Measurements from ENCODE around the gene SPIN2B. TPM values are rescaled to one million over a fixed set of nuclear protein-coding genes. Genes with fewer than 3 reads are reported as not detected.
"Not testable (repeated sequence)": the region's sequence is repeated elsewhere in the genome, so short reads cannot be mapped to it uniquely, and the experiment has no call there.

SPIN2B gene
- total and polyA plus RNA-seq, 2 experiments from 2014 or later: 9.1 to 13.7 TPM

DNA sequence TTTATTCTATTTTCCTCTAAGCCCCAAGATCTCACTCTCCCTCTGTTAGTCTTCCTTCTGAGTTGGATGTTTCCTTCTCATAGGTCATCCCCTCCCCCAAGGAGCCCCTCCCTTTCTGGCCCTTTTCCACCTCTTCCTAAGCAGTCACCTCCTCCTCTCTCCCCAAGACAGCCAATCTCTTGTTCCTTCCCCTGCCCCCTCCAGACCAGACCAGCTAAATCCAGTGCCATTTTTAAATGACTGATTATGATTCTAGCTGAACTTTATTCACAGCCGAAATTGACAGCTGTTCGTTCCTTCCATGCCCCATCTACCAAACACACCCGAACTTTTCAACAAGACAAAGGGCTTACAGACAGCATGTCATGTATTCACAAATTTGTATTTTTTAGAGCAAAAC lies 13.9 kb upstream of the SPIN2B start:
- Histone ChIP-seq H4K20me1 (ENCODE audit: insufficient read depth, poor library complexity, severe bottlenecking) (no peaks in the 10 kb centered on the region), H2AFZ (no peak overlapping the region), H3K79me2 (no peaks in the 10 kb centered on the region), H3K4me2 (no peak overlapping the region), H3K27ac (no peak overlapping the region), H3K9me3 (ENCODE audit: low read depth) (no peaks in the 10 kb centered on the region), H3K27me3 (no peaks in the 10 kb centered on the region), H3K4me1 (ENCODE audit: insufficient read depth) (no peaks in the 10 kb centered on the region), H3K9me2 (replicated peaks; ENCODE audit: insufficient read depth) (no peaks in the 10 kb centered on the region), H3K4me3 (no peak overlapping the region), H3K36me3 (replicated peaks; ENCODE audit: insufficient read depth, low read depth) (no peaks in the 10 kb centered on the region)
- TF ChIP-seq EZH2phosphoT487 (IDR thresholded peaks at IDR 0.05; ENCODE audit: low read depth, severe bottlenecking, unreplicated experiment) (no peak), EZH2 (IDR thresholded peaks at IDR 0.05; ENCODE audit: borderline replicate concordance) (no peak)
- TF ChIP-seq, protein P1, sequence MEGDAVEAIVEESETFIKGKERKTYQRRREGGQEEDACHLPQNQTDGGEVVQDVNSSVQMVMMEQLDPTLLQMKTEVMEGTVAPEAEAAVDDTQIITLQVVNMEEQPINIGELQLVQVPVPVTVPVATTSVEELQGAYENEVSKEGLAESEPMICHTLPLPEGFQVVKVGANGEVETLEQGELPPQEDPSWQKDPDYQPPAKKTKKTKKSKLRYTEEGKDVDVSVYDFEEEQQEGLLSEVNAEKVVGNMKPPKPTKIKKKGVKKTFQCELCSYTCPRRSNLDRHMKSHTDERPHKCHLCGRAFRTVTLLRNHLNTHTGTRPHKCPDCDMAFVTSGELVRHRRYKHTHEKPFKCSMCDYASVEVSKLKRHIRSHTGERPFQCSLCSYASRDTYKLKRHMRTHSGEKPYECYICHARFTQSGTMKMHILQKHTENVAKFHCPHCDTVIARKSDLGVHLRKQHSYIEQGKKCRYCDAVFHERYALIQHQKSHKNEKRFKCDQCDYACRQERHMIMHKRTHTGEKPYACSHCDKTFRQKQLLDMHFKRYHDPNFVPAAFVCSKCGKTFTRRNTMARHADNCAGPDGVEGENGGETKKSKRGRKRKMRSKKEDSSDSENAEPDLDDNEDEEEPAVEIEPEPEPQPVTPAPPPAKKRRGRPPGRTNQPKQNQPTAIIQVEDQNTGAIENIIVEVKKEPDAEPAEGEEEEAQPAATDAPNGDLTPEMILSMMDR (IDR thresholded peaks at IDR 0.05; ENCODE audit: poor library complexity): no peak
- no peak for DNase-seq (ENCODE audit: low spot score)
- 85% methylated on average over 3 of the region's 3 CpGs for WGBS (ENCODE audit: low lambda C conversion rate, missing lambda C conversion rate)

DNA sequence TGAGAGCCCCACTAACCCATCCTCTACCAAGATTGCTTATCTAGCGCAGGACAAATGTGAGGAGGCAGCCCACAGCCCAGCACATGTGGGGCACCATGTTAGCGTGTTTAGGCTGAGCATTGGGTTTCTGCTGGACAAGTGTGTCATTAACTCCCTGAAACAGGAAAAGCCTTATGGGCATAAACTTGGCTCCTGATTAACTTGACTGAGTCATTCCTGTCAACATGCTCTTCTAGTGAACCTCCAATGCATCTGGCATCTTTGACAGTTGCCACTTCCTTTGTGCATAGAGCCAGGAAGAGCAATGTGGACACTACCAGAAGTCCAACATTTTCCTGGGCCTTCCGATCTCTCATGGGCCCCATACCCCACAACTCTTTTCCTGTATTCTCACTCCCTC lies 13.4 kb upstream of the SPIN2B start:
- H3K4me2 ChIP-seq: no peak overlapping the region
- no peak overlapping the region for H2AFZ ChIP-seq
- no peaks in the 10 kb centered on the region for H3K9me2 ChIP-seq (replicated peaks; ENCODE audit: insufficient read depth)

DNA sequence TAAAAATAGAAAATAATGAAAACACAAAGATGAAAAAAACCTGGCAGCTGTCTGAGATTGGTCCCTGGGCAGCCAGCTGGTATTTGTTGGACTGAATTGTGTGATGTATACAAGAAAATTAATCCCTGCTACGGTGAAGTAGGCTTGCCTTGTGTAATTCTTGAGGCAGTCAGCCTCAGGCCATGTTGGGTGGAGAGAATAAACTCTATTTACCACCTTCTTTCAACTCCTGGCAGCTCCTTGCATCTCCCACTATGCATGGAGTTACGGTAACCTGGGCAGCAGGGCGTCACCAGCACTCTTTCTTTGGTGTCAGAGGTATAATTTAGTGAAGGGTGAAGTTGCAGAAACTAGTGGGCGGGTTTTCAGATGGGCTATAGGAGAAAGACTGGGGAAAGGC lies 12.4 kb upstream of the SPIN2B start:
- no peak overlapping the region for H3K4me2 ChIP-seq
- no peaks in the 10 kb centered on the region for H3K36me3 ChIP-seq (replicated peaks; ENCODE audit: insufficient read depth, low read depth)
- H3K27ac ChIP-seq: no peak overlapping the region
- no peaks in the 10 kb centered on the region for H3K27me3 ChIP-seq
- DNase-seq (ENCODE audit: low spot score): no peak
- 68% methylated on average over 4 of the region's 4 CpGs for WGBS (ENCODE audit: low lambda C conversion rate, missing lambda C conversion rate)
- H4K20me1 ChIP-seq (ENCODE audit: insufficient read depth, poor library complexity, severe bottlenecking): no peaks in the 10 kb centered on the region
- H3K79me2 ChIP-seq: no peaks in the 10 kb centered on the region
- no peaks in the 10 kb centered on the region for H3K9me2 ChIP-seq (replicated peaks; ENCODE audit: insufficient read depth)
- no peak overlapping the region for H2AFZ ChIP-seq
- TF ChIP-seq, protein P1 (IDR thresholded peaks at IDR 0.05; ENCODE audit: poor library complexity): no peak
- TF ChIP-seq EZH2phosphoT487 (IDR thresholded peaks at IDR 0.05; ENCODE audit: low read depth, severe bottlenecking, unreplicated experiment): no peak
- no peak for TF ChIP-seq EZH2 (IDR thresholded peaks at IDR 0.05; ENCODE audit: borderline replicate concordance)
- no peak overlapping the region for H3K4me3 ChIP-seq
- no peaks in the 10 kb centered on the region for H3K9me3 ChIP-seq (ENCODE audit: low read depth)
- H3K4me1 ChIP-seq (ENCODE audit: insufficient read depth): no peaks in the 10 kb centered on the region

More for the DNA sequence above, 13.4 kb upstream of the SPIN2B start:
- Histone ChIP-seq H3K36me3 (replicated peaks; ENCODE audit: insufficient read depth, low read depth) (no peaks in the 10 kb centered on the region), H3K4me1 (ENCODE audit: insufficient read depth) (no peaks in the 10 kb centered on the region), H3K27ac (no peak overlapping the region), H3K79me2 (no peaks in the 10 kb centered on the region), H3K4me3 (no peak overlapping the region), H3K27me3 (no peaks in the 10 kb centered on the region), H4K20me1 (ENCODE audit: insufficient read depth, poor library complexity, severe bottlenecking) (no peaks in the 10 kb centered on the region), H3K9me3 (ENCODE audit: low read depth) (no peaks in the 10 kb centered on the region)
- WGBS (ENCODE audit: low lambda C conversion rate, missing lambda C conversion rate): 85% methylated on average over 3 of the region's 3 CpGs
- TF ChIP-seq, protein P1 (IDR thresholded peaks at IDR 0.05; ENCODE audit: poor library complexity): no peak
- no peak for TF ChIP-seq EZH2phosphoT487 (IDR thresholded peaks at IDR 0.05; ENCODE audit: low read depth, severe bottlenecking, unreplicated experiment)
- no peak for TF ChIP-seq EZH2 (IDR thresholded peaks at IDR 0.05; ENCODE audit: borderline replicate concordance)
- no peak for DNase-seq (ENCODE audit: low spot score)

DNA sequence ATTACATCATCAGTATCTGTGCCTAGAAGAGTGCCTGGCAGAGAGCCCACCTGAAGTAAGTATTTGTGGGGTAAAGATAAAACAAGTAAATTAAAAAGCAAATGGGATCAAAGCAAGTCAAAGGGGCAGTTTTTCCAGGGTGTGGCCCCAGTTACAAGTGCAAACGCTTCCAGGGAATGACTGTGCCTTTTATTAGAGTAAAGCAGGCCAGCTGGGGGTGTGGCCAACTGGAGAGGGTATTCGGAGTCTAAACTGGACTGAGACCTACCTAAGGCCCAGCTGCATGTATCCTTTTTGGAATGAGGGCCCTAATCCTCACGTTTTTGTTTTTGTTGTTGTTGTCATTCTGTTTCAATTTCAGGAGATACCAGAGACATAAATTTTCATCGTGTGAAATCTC lies 11.9 kb upstream of the SPIN2B start:
- not testable (repeated sequence) for H3K36me3 ChIP-seq (replicated peaks; ENCODE audit: insufficient read depth, low read depth); H2AFZ ChIP-seq; H4K20me1 ChIP-seq (ENCODE audit: insufficient read depth, poor library complexity, severe bottlenecking); H3K27ac ChIP-seq; H3K4me2 ChIP-seq; H3K4me3 ChIP-seq; H3K27me3 ChIP-seq; H3K4me1 ChIP-seq (ENCODE audit: insufficient read depth); H3K9me3 ChIP-seq (ENCODE audit: low read depth); H3K9me2 ChIP-seq (replicated peaks; ENCODE audit: insufficient read depth); H3K79me2 ChIP-seq; DNase-seq (ENCODE audit: low spot score)
- WGBS (ENCODE audit: low lambda C conversion rate, missing lambda C conversion rate): 50% methylated on average over 4 of the region's 4 CpGs

Data from hepatocyte (in vitro differentiated cells).